GM12878 (cell line): ENCODE results near the gene GTF3A. TPM values are rescaled to one million over a fixed set of nuclear protein-coding genes. Genes with fewer than 3 reads are reported as not detected.

Source experiments
- ATAC-seq: fragments of 200-7000 bp; cut with Tn5 transposase; 3 replicates; pipeline ENCODE4 v1.9.1; 2020; ENCODE audit warnings: mild to moderate bottlenecking, moderate library complexity
- BruUV-seq: library from RNA; stranded (reverse); fragments of 400-500 nt; replicated peaks from 2 replicates; lab custom pipeline; 2021; lab: Mats Ljungman, UMichigan
- CTCF ChIA-PET: fragments of 300-600 bp; sonication (Branson Sonifier 250); formaldehyde crosslinking; extraction: SDS; loops from one replicate; lab custom pipeline; 2021; ENCODE audit warnings: inconsistent platforms; lab: Yijun Ruan, JAX
- POLR2A ChIA-PET: fragments of 350-600 bp; formaldehyde crosslinking; extraction: SDS; loops from one replicate; lab custom pipeline; 2021; ENCODE audit warnings: inconsistent platforms; lab: Charles Lee
- RAD21 ChIA-PET: fragments of 300-600 bp; sonication (Branson Sonifier 250); formaldehyde crosslinking; loops from one replicate; lab custom pipeline; 2023; ENCODE audit warnings: antibody characterized with exemption; ENCODE audit not compliant: unreplicated experiment; lab: Charles Lee
- SMC1A ChIA-PET: fragments of 300-600 bp; sonication (Branson Sonifier 250); formaldehyde crosslinking; loops from one replicate; lab custom pipeline; 2023; ENCODE audit not compliant: unreplicated experiment, uncharacterized antibody; lab: Charles Lee
- DNase-seq: peaks from one replicate; pipeline ENCODE4 v3.0.0-alpha.2; 2011; ENCODE audit warnings: low read depth, low spot score
- FAIRE-seq: peaks from 3 replicates; lab custom pipeline; 2011; peaks lifted over from hg19 to GRCh38; lab: Jason Lieb, UNC
- H2AFZ ChIP-seq: 2 replicates; pipeline ENCODE4 v1.6.0; 2011; ENCODE audit warnings: low read depth, low read length, control low read depth; ENCODE audit not compliant: control insufficient read depth
- H3K27ac ChIP-seq: 2 replicates; pipeline ENCODE4 v1.5.1; 2011; ENCODE audit warnings: control low read depth; ENCODE audit not compliant: control insufficient read depth, insufficient read depth
- H3K27me3 ChIP-seq, 2 experiments: replicated peaks in 1 of 2; 2 replicates each; pipeline versions ENCODE4 v1.6.0 to v1.6.1; 2011; ENCODE audit warnings: low read length in 1 of 2; ENCODE audit not compliant: control insufficient read depth in 2 of 2, insufficient read depth in 2 of 2
- H3K36me3 ChIP-seq, 2 experiments: 2 replicates each; pipeline ENCODE4 v1.5.1; 2011; ENCODE audit warnings: low read length in 1 of 2; ENCODE audit not compliant: control insufficient read depth in 2 of 2, insufficient read depth in 2 of 2
- H3K4me1 ChIP-seq: 2 replicates; pipeline ENCODE4 v1.6.1; 2011; ENCODE audit warnings: mild to moderate bottlenecking, low read length, moderate library complexity, mixed read lengths; ENCODE audit not compliant: control insufficient read depth, insufficient read depth
- H3K4me2 ChIP-seq: 2 replicates; pipeline ENCODE4 v1.6.0; 2011; ENCODE audit warnings: control low read depth; ENCODE audit not compliant: control insufficient read depth, insufficient read depth
- H3K4me3 ChIP-seq: fragments of 200-600 bp; sonication (generic); 2 replicates; pipeline ENCODE4 v1.5.1; 2016
- H3K79me2 ChIP-seq: 2 replicates; pipeline ENCODE4 v1.6.0; 2011; ENCODE audit warnings: low read length; ENCODE audit not compliant: control insufficient read depth, insufficient read depth
- H3K9ac ChIP-seq: 2 replicates; pipeline ENCODE4 v1.8.0; 2011; ENCODE audit warnings: low read length, control low read depth, mixed read lengths; ENCODE audit not compliant: control insufficient read depth, insufficient read depth
- H3K9me3 ChIP-seq: replicated peaks from 3 replicates; pipeline ENCODE4 v1.5.1; 2011; ENCODE audit warnings: mild to moderate bottlenecking, low read length; ENCODE audit not compliant: control insufficient read depth, insufficient read depth
- H4K20me1 ChIP-seq: 2 replicates; pipeline ENCODE4 v1.6.0; 2011; ENCODE audit not compliant: control insufficient read depth, insufficient read depth
- ATF7 ChIP-seq: fragments of 450-650 bp; IDR thresholded peaks from 2 replicates; pipeline ENCODE4 v1.6.1; 2016; ENCODE audit warnings: low read depth, mild to moderate bottlenecking
- BACH1 ChIP-seq: fragments of 450-650 bp; IDR thresholded peaks from 2 replicates; pipeline ENCODE4 v1.6.1; 2017; ENCODE audit warnings: mild to moderate bottlenecking, borderline replicate concordance
- CHD4 ChIP-seq: fragments of 200-600 bp; sonication (generic); IDR thresholded peaks from 2 replicates; pipeline ENCODE4 v1.6.1; 2016; ENCODE audit warnings: mild to moderate bottlenecking
- NR2F1 ChIP-seq: fragments of 450-650 bp; conservative IDR thresholded peaks from 2 replicates; pipeline ENCODE4 v1.6.1; 2017; ENCODE audit warnings: mild to moderate bottlenecking
- RAD21 ChIP-seq: IDR thresholded peaks from 2 replicates; pipeline ENCODE4 v1.6.1; 2011; ENCODE audit warnings: mild to moderate bottlenecking, low read depth, low read length, moderate library complexity; ENCODE audit not compliant: insufficient read depth
- RUNX3 ChIP-seq: IDR thresholded peaks from 2 replicates; pipeline ENCODE4 v1.6.1; 2012; ENCODE audit warnings: low read length, inconsistent platforms
- SMC3 ChIP-seq: IDR thresholded peaks from 2 replicates; pipeline ENCODE4 v1.6.1; 2011; ENCODE audit warnings: low read length, improper control_type of control experiment, borderline replicate concordance
- YY1 ChIP-seq: IDR thresholded peaks from 2 replicates; pipeline ENCODE4 v1.6.1; 2011; ENCODE audit warnings: low read depth, mild to moderate bottlenecking, low read length
- ZNF274 ChIP-seq: IDR thresholded peaks from one replicate; pipeline ENCODE4 v1.8.0; 2011; ENCODE audit not compliant: insufficient read length, insufficient read depth
- WGBS: methylation state at CpG from one replicate; pipeline ENCODE4 v1.1.6; 2016; ENCODE audit warnings: low lambda C conversion rate; ENCODE audit not compliant: insufficient replicate concordance, insufficient coverage; ENCODE audit errors: missing lambda C conversion rate; 5-methylcytosine and 5-hydroxymethylcytosine counted together
- in situ Hi-C: fragments of 300-500 bp; cut with MboI; formaldehyde crosslinking; loops from 9 replicates; pipeline ENCODE4 v1.14.3; 2018; ENCODE audit warnings: mixed read lengths
- intact Hi-C: fragments of 100-400 bp; cut with micrococcal nuclease; formaldehyde crosslinking; loops from one replicate; pipeline ENCODE4 v1.14.2; 2022; ENCODE audit not compliant: unreplicated experiment
- polyA plus RNA-seq, 11 experiments: library from polyadenylated mRNA; depleted of rRNA in 4 of 11; unstranded in 6 of 11; stranded (reverse) in 5 of 11; fragments of >200 nt; fragmentation: Nextera tagmentation in 4 of 11; fragmentation: Illumina TruSeq in 1 of 11; extraction: Ambion mirVana in 4 of 11; extraction: Trizol in 1 of 11; gene quantifications; 1 replicate in 1 of 11; 2 replicates in 10 of 11; pipeline versions ENCODE4 v1.2.1 to v1.2.3, GENCODE V29; 2011 to 2016; ENCODE audit warnings: inconsistent platforms in 2 of 11, missing spikeins in 2 of 11, low read depth in 1 of 11
- total RNA-seq, 4 experiments: library from RNA; depleted of rRNA in 3 of 4; stranded (reverse); fragments of >200 nt in 3 of 4; fragmentation: Illumina TruSeq in 1 of 4; extraction: Trizol in 1 of 4; gene quantifications; 2 replicates each; pipeline versions ENCODE4 v1.2.1 to v1.2.3, GENCODE V29; 2013 to 2021
- TF ChIP-seq, protein P1 (sequence below): IDR thresholded peaks from 2 replicates; pipeline ENCODE4 v1.6.1; 2012; ENCODE audit warnings: improper control_type of control experiment, low read depth, low read length; ENCODE audit not compliant: insufficient replicate concordance
- TF ChIP-seq, protein P2 (sequence below), 3 experiments: IDR thresholded peaks in 2 of 3; conservative IDR thresholded peaks in 1 of 3; 2 replicates each; pipeline ENCODE4 v1.5.1; 2011; ENCODE audit warnings: low read depth in 3 of 3, low read length in 3 of 3, mild to moderate bottlenecking in 3 of 3, control low read depth in 2 of 3, moderate library complexity in 2 of 3, inconsistent platforms in 1 of 3, mixed read lengths in 1 of 3; ENCODE audit not compliant: control insufficient read depth in 2 of 3, insufficient read depth in 1 of 3; ENCODE audit errors: extremely low read depth in 1 of 3
- TF ChIP-seq, protein P3 (sequence below): fragments of 450-650 bp; formaldehyde crosslinking; IDR thresholded peaks from 2 replicates; pipeline ENCODE4 v1.5.0; 2022; ENCODE audit warnings: mild to moderate bottlenecking, missing genetic modification characterization

GTF3A gene
- total and polyA plus RNA-seq, 10 of the 15 experiments (the other 5 are each of a cell fraction or from before 2014, with no cell fraction given), result 74.2 to 524 (median 216) TPM

DNA sequence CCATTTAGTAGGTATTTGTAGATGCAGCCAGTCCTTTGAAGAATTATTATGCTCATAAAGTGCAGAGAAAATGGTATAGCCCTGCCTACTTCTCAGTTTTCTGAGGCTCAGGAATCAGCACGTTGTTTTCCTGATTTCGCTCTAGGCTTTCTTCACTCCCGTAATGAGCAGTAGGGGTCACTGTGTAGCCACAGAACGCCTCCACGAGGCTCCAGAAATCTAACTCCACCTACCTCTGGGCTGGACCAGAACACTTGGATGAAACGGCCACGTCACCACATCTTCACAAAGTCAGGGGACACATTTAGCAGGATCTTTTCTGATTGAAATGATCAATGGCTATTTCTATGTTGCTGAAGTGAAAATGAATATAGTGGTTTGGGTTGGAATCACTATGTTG is 49.8 kb upstream of the GTF3A start:
- POLR2A ChIA-PET, result no interaction called here
- no peak for DNase-seq
- Histone ChIP-seq H3K9ac (no peak overlapping the region), H3K4me3 (no peak overlapping the region), H2AFZ (no peak overlapping the region), H3K79me2 (no peaks in the 10 kb centered on the region), H4K20me1 (no peaks in the 10 kb centered on the region), H3K36me3 (no peaks in the 10 kb centered on the region), H3K27me3 (no peaks in the 10 kb centered on the region), H3K9me3 (no peaks in the 10 kb centered on the region), H3K27ac (no peak overlapping the region), H3K4me2 (no peak overlapping the region)
- SMC1A ChIA-PET, result interaction anchor here (0.8 to 3.9 kb wide), 3 partner anchors 452 to 586 kb away, joined by 3 to 35 read pairs (median 3); no protein-coding TSS in a partner anchor
- intact Hi-C loops (loop anchor here (1.0 to 10.0 kb wide), 3 partner anchors 160 to 588 kb away; no protein-coding TSS in a partner anchor), in situ Hi-C loops (loop anchor here (5.0 kb wide), 2 partner anchors 453 to 608 kb away; no protein-coding TSS in a partner anchor)
- RAD21 ChIA-PET, result interaction anchor here (1.1 to 1.8 kb wide), 4 partner anchors 13 to 452 kb away, joined by 3 to 9 read pairs (median 6); no protein-coding TSS in a partner anchor
- CTCF ChIA-PET, result interaction anchor here (0.9 to 15.1 kb wide), 9 partner anchors 12 to 609 kb away, joined by 3 to 189 read pairs (median 5); no protein-coding TSS in a partner anchor
- ATAC-seq, result peak; percentile 96
- BruUV-seq, result no TSS peak
- peak; percentile 38 for FAIRE-seq
- WGBS, result 0% methylated on average over 7 of the region's 7 CpGs
- TF ChIP-seq, protein P1, sequence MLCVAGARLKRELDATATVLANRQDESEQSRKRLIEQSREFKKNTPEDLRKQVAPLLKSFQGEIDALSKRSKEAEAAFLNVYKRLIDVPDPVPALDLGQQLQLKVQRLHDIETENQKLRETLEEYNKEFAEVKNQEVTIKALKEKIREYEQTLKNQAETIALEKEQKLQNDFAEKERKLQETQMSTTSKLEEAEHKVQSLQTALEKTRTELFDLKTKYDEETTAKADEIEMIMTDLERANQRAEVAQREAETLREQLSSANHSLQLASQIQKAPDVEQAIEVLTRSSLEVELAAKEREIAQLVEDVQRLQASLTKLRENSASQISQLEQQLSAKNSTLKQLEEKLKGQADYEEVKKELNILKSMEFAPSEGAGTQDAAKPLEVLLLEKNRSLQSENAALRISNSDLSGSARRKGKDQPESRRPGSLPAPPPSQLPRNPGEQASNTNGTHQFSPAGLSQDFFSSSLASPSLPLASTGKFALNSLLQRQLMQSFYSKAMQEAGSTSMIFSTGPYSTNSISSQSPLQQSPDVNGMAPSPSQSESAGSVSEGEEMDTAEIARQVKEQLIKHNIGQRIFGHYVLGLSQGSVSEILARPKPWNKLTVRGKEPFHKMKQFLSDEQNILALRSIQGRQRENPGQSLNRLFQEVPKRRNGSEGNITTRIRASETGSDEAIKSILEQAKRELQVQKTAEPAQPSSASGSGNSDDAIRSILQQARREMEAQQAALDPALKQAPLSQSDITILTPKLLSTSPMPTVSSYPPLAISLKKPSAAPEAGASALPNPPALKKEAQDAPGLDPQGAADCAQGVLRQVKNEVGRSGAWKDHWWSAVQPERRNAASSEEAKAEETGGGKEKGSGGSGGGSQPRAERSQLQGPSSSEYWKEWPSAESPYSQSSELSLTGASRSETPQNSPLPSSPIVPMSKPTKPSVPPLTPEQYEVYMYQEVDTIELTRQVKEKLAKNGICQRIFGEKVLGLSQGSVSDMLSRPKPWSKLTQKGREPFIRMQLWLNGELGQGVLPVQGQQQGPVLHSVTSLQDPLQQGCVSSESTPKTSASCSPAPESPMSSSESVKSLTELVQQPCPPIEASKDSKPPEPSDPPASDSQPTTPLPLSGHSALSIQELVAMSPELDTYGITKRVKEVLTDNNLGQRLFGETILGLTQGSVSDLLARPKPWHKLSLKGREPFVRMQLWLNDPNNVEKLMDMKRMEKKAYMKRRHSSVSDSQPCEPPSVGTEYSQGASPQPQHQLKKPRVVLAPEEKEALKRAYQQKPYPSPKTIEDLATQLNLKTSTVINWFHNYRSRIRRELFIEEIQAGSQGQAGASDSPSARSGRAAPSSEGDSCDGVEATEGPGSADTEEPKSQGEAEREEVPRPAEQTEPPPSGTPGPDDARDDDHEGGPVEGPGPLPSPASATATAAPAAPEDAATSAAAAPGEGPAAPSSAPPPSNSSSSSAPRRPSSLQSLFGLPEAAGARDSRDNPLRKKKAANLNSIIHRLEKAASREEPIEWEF, result no peak
- TF ChIP-seq ZNF274 (no peak), YY1 (0 out of 2 replicates have a peak, but pooled peaks have one; percentile 18), CHD4 (no peak), ATF7 (no peak), RAD21 (peak; percentile 84), SMC3 (peak; percentile 70), NR2F1 (no peak), RUNX3 (0 out of 2 replicates have a peak, but pooled peaks have one; percentile 7), BACH1 (no peak)
- TF ChIP-seq, protein P2, sequence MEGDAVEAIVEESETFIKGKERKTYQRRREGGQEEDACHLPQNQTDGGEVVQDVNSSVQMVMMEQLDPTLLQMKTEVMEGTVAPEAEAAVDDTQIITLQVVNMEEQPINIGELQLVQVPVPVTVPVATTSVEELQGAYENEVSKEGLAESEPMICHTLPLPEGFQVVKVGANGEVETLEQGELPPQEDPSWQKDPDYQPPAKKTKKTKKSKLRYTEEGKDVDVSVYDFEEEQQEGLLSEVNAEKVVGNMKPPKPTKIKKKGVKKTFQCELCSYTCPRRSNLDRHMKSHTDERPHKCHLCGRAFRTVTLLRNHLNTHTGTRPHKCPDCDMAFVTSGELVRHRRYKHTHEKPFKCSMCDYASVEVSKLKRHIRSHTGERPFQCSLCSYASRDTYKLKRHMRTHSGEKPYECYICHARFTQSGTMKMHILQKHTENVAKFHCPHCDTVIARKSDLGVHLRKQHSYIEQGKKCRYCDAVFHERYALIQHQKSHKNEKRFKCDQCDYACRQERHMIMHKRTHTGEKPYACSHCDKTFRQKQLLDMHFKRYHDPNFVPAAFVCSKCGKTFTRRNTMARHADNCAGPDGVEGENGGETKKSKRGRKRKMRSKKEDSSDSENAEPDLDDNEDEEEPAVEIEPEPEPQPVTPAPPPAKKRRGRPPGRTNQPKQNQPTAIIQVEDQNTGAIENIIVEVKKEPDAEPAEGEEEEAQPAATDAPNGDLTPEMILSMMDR (IDR thresholded peaks at IDR 0.05 in 2 of 3, conservative IDR thresholded peaks at IDR 0.05 in 1 of 3; ENCODE audit: control insufficient read depth in 2 of 3, extremely low read depth in 1 of 3, insufficient read depth in 1 of 3, low read depth in 3 of 3, low read length in 3 of 3), result peak; percentile 68 to 86 (median 80)
- TF ChIP-seq, protein P3, sequence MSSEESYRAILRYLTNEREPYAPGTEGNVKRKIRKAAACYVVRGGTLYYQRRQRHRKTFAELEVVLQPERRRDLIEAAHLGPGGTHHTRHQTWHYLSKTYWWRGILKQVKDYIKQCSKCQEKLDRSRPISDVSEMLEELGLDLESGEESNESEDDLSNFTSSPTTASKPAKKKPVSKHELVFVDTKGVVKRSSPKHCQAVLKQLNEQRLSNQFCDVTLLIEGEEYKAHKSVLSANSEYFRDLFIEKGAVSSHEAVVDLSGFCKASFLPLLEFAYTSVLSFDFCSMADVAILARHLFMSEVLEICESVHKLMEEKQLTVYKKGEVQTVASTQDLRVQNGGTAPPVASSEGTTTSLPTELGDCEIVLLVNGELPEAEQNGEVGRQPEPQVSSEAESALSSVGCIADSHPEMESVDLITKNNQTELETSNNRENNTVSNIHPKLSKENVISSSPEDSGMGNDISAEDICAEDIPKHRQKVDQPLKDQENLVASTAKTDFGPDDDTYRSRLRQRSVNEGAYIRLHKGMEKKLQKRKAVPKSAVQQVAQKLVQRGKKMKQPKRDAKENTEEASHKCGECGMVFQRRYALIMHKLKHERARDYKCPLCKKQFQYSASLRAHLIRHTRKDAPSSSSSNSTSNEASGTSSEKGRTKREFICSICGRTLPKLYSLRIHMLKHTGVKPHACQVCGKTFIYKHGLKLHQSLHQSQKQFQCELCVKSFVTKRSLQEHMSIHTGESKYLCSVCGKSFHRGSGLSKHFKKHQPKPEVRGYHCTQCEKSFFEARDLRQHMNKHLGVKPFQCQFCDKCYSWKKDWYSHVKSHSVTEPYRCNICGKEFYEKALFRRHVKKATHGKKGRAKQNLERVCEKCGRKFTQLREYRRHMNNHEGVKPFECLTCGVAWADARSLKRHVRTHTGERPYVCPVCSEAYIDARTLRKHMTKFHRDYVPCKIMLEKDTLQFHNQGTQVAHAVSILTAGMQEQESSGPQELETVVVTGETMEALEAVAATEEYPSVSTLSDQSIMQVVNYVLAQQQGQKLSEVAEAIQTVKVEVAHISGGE (CRISPR knock-in tag), result no peak
- TF ChIP-seq, all 136 proteins: peak for 5
- no peaks in the 10 kb centered on the region for H3K4me1 ChIP-seq
